Natural killer cell (primary cell): Measurements from ENCODE around the gene MRPL27. TPM values are rescaled to one million over a fixed set of nuclear protein-coding genes. Genes with fewer than 3 reads are reported as not detected.
A peak's percentile ranks its signal among the peaks of the same experiment; 100 is the strongest.

Experiments
- ATAC-seq, 3 donors: fragments of 150-1000 bp in 2 of 3; fragments of 200-7000 bp in 1 of 3; cut with Tn5 transposase; 1 replicate in 1 of 3; 2 replicates in 2 of 3; pipeline ENCODE4 v1.10.0; 2021; ENCODE audit warnings: mild to moderate bottlenecking in 2 of 3, moderate library complexity in 2 of 3
- DNase-seq, 2 donors: peaks; one replicate each; pipeline versions ENCODE4 v3.0.0 to v3.0.0-alpha.2; 2013 to 2021; ENCODE audit warnings: mixed read lengths in 1 of 2
- H3K27ac ChIP-seq: one replicate; pipeline ENCODE4 v1.5.1; 2013; ENCODE audit warnings: mild to moderate bottlenecking, low read length
- H3K27me3 ChIP-seq: one replicate; pipeline ENCODE4 v1.6.1; 2013; ENCODE audit warnings: low read length; ENCODE audit not compliant: control insufficient read depth, insufficient read depth
- H3K36me3 ChIP-seq: one replicate; pipeline ENCODE4 v1.6.1; 2013; ENCODE audit warnings: low read length; ENCODE audit not compliant: control insufficient read depth, insufficient read depth
- H3K4me1 ChIP-seq: one replicate; pipeline ENCODE4 v1.6.1; 2013; ENCODE audit warnings: low read length; ENCODE audit not compliant: control insufficient read depth, insufficient read depth
- H3K4me3 ChIP-seq: one replicate; pipeline ENCODE4 v1.5.1; 2013; ENCODE audit warnings: low read length
- H3K9me3 ChIP-seq: one replicate; pipeline ENCODE4 v1.6.1; 2013; ENCODE audit warnings: low read length; ENCODE audit not compliant: control insufficient read depth, insufficient read depth
- H3K27ac Mint-ChIP-seq, 2 donors: one replicate each; pipeline ENCODE4 v1.8.0; 2022; ENCODE audit warnings: mild to moderate bottlenecking in 2 of 2, mixed read lengths in 2 of 2, moderate library complexity in 1 of 2
- H3K27me3 Mint-ChIP-seq, 2 donors: one replicate each; pipeline ENCODE4 v1.8.0; 2022; ENCODE audit warnings: low read depth in 2 of 2, mixed read lengths in 2 of 2
- H3K36me3 Mint-ChIP-seq: one replicate; pipeline ENCODE4 v1.8.0; 2022; ENCODE audit warnings: mixed read lengths
- H3K4me1 Mint-ChIP-seq, 2 donors: one replicate each; pipeline ENCODE4 v1.8.0; 2022; ENCODE audit warnings: mixed read lengths in 2 of 2
- H3K4me3 Mint-ChIP-seq: one replicate; pipeline ENCODE4 v1.8.0; 2022; ENCODE audit warnings: mild to moderate bottlenecking, moderate library complexity, mixed read lengths
- H3K9me3 Mint-ChIP-seq, 2 donors: one replicate each; pipeline ENCODE4 v1.8.0; 2022; ENCODE audit warnings: mixed read lengths in 2 of 2
- WGBS: methylation state at CpG from one replicate; pipeline ENCODE4 v1.1.7; 2013; ENCODE audit warnings: missing lambda C conversion rate; ENCODE audit not compliant: insufficient coverage; 5-methylcytosine and 5-hydroxymethylcytosine counted together
- intact Hi-C: fragments of 100-400 bp; cut with micrococcal nuclease; formaldehyde crosslinking; loops from one replicate; pipeline ENCODE4 v1.14.2; 2022
- total RNA-seq, 4 donors: library from RNA; stranded (reverse); fragments of 120-200 nt in 1 of 4; gene quantifications; one replicate each; pipeline versions ENCODE4 v1.2.3 to v1.2.4, GENCODE V29; 2013 to 2022
- TF ChIP-seq, protein P1 (sequence below): fragments of 200-600 bp; IDR thresholded peaks from one replicate; pipeline ENCODE4 v1.8.0; 2022; ENCODE audit warnings: antibody characterized with exemption

The MRPL27 gene
- total RNA-seq, 3 donors from 2014 or later (not counting 1 experiment from before 2014, with no cell fraction given), result 16.4 to 36.6 (median 31.3) TPM

DNA sequence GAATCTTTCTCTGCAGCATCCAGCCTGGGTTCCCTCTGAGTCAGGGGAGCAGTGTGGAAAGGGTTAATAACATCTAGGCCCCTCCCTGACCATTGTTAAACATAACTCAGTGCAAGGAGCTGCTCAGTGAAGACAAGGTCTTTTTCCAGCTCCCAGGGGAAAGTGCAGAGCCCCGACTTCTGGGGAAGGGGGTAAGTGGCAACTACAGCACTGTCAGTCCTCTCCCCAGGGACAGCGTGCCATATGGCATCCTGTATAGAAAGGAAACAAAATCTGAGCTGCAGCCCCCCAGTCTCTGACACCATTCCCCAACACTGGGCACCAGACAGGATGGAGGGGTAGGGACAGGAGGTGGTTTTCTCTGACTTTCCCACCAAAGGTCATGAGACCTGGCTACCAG is 7.8 kb downstream of the MRPL27 start:
- Histone ChIP-seq H3K27ac (no peak overlapping the region), H3K27me3 (no peaks in the 10 kb centered on the region), H3K9me3 (no peaks in the 10 kb centered on the region), H3K36me3 (peaks cover 45% of the 10 kb centered on the region), H3K4me1 (peaks cover 7% of the 10 kb centered on the region), H3K4me3 (no peak overlapping the region)
- Mint-ChIP-seq H3K27ac (no peak overlapping the region), H3K36me3 (peaks cover 9% of the 10 kb centered on the region), H3K4me1 (peaks cover 7 to 14% of the 10 kb centered on the region in 2 donors), H3K4me3 (no peak overlapping the region), H3K27me3 (no peaks in the 10 kb centered on the region), H3K9me3 (no peaks in the 10 kb centered on the region)
- WGBS, result 75% methylated on average over 2 of the region's 2 CpGs
- TF ChIP-seq, protein P1, sequence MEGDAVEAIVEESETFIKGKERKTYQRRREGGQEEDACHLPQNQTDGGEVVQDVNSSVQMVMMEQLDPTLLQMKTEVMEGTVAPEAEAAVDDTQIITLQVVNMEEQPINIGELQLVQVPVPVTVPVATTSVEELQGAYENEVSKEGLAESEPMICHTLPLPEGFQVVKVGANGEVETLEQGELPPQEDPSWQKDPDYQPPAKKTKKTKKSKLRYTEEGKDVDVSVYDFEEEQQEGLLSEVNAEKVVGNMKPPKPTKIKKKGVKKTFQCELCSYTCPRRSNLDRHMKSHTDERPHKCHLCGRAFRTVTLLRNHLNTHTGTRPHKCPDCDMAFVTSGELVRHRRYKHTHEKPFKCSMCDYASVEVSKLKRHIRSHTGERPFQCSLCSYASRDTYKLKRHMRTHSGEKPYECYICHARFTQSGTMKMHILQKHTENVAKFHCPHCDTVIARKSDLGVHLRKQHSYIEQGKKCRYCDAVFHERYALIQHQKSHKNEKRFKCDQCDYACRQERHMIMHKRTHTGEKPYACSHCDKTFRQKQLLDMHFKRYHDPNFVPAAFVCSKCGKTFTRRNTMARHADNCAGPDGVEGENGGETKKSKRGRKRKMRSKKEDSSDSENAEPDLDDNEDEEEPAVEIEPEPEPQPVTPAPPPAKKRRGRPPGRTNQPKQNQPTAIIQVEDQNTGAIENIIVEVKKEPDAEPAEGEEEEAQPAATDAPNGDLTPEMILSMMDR, result no peak
- no peak for ATAC-seq
- intact Hi-C loops, result no loop called here
- DNase-seq, result no peak

DNA sequence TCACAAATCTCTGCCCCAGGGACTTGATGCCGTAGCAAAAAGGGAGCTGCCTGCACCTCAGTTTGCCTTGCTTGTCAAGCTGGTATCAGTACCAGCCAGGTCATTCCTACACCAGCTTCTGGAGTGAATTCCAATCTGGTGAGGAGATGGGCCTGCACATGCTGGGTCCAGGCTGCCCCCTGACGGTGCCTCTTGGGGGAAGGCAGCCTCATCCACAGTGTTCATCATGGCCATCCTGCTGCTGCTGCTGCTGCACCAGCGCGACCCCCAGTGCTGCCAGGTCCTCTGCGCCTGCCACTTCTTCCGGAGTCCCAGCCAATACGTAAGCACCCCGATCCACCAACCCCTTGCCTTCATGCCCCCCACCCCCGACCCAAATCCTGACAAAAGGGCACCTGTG is 8.3 kb downstream of the MRPL27 start:
- Mint-ChIP-seq H3K27me3 (no peaks in the 10 kb centered on the region), H3K36me3 (peaks cover 9% of the 10 kb centered on the region), H3K4me3 (no peak overlapping the region), H3K27ac (no peak overlapping the region), H3K4me1 (peaks cover 7 to 14% of the 10 kb centered on the region in 2 donors), H3K9me3 (no peaks in the 10 kb centered on the region)
- Histone ChIP-seq H3K27ac (no peak overlapping the region), H3K9me3 (no peaks in the 10 kb centered on the region), H3K27me3 (no peaks in the 10 kb centered on the region), H3K4me1 (peaks cover 7% of the 10 kb centered on the region), H3K4me3 (no peak overlapping the region), H3K36me3 (peaks cover 41% of the 10 kb centered on the region)
- ATAC-seq (no peak), DNase-seq (no peak)
- intact Hi-C loops, result loop anchor here (5.0 kb wide), 1 partner anchor 33 kb away; the partner anchor contains the start of gene LRRC59
- TF ChIP-seq, protein P1, result no peak
- WGBS, result 96% methylated on average over 9 of the region's 9 CpGs

DNA sequence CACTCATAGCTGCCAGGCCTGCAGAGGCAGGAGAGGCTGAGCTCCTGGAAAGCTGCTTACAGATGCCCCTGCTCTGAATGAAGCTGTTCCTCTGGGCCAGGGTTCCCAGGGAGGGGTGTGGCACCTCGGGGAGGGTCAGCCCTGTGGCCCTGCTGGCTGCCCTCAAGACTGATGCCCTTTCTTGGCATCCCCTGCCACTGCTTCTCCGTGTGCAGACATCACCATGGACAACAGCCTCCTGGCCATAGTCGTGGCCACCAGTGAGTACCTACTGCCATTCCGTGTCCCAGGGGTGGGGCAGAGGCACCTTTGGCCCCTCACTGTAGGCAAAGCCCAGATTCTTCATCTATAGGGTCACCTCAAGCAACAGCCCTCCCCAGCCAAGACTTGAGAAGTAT is 8.9 kb downstream of the MRPL27 start:
- Histone ChIP-seq H3K9me3 (no peaks in the 10 kb centered on the region), H3K27ac (no peak overlapping the region), H3K4me3 (no peak overlapping the region), H3K27me3 (no peaks in the 10 kb centered on the region), H3K4me1 (peaks cover 7% of the 10 kb centered on the region), H3K36me3 (peaks cover 38% of the 10 kb centered on the region)
- Mint-ChIP-seq H3K4me1 (peaks cover 7 to 15% of the 10 kb centered on the region in 2 donors), H3K27me3 (no peaks in the 10 kb centered on the region), H3K27ac (peak overlapping the region in 1 of 2 donors; percentile 13), H3K36me3 (peaks cover 9% of the 10 kb centered on the region), H3K4me3 (no peak overlapping the region), H3K9me3 (no peaks in the 10 kb centered on the region)
- intact Hi-C loops, result loop anchor here (5.0 kb wide), 1 partner anchor 33 kb away; the partner anchor contains the start of gene LRRC59
- TF ChIP-seq, protein P1, result no peak
- 94% methylated on average over 4 of the region's 4 CpGs for WGBS
- DNase-seq, result no peak
- no peak for ATAC-seq
